Pancreas (tissue), 10 donors: Measurements from ENCODE around the gene LRPAP1. TPM values are rescaled to one million over a fixed set of nuclear protein-coding genes. Genes with fewer than 3 reads are reported as not detected.

ENCODE experiments used
- ATAC-seq, 4 donors: fragments of 200-7000 bp; cut with Tn5 transposase; one replicate each; pipeline versions ENCODE4 v1.8.0 to v1.9.1; 2020; ENCODE audit warnings: mild to moderate bottlenecking in 4 of 4, moderate library complexity in 4 of 4
- DNase-seq, 6 donors: peaks; one replicate each; pipeline ENCODE4 v3.0.0-alpha.2; 2020
- FAIRE-seq: peaks from 2 replicates; lab custom pipeline; 2012; peaks lifted over from hg19 to GRCh38; lab: Jason Lieb, UNC
- H3K27ac ChIP-seq, 4 donors: fragments of 200-600 bp; sonication (generic); 1 replicate in 3 of 4; 2 replicates in 1 of 4; pipeline versions ENCODE4 v1.5.0 to v1.8.0; 2020
- H3K27me3 ChIP-seq, 4 donors: fragments of 200-600 bp; one replicate each; pipeline ENCODE4 v1.8.0; 2021
- H3K36me3 ChIP-seq, 3 donors: fragments of 200-600 bp; sonication (generic) in 1 of 3; one replicate each; pipeline versions ENCODE4 v1.5.0 to v1.8.0; 2020 to 2021
- H3K4me1 ChIP-seq, 3 donors: fragments of 200-600 bp; one replicate each; pipeline ENCODE4 v1.8.0; 2021
- H3K4me3 ChIP-seq, 4 donors: fragments of 200-600 bp; sonication (generic) in 2 of 4; one replicate each; pipeline versions ENCODE4 v1.5.0 to v1.8.0; 2020 to 2021
- H3K9me3 ChIP-seq, 4 donors: fragments of 200-600 bp; one replicate each; pipeline ENCODE4 v1.8.0; 2021
- CTCF ChIP-seq, 4 donors: fragments of 200-600 bp; sonication (generic) in 3 of 4; IDR thresholded peaks; one replicate each; pipeline versions ENCODE4 v1.5.0 to v1.8.0; 2021; ENCODE audit warnings: antibody characterized with exemption in 4 of 4
- WGBS, 2 donors: extraction: QIAGEN DNeasy Blood & Tissue Kit; methylation state at CpG; one replicate each; pipeline ENCODE4 v1.1.7; 2013; 5-methylcytosine and 5-hydroxymethylcytosine counted together
- intact Hi-C, 3 donors: fragments of 100-400 bp; cut with DNase I; formaldehyde crosslinking; loops; one replicate each; pipeline versions ENCODE4 v1.11.1 to v1.14.2; 2022
- polyA plus RNA-seq, 2 donors: library from polyadenylated mRNA; stranded (reverse); fragments of 200-250 nt; gene quantifications; one replicate each; pipeline ENCODE4 v1.2.3, GENCODE V29; 2013
- total RNA-seq, 6 donors: library from RNA; stranded (reverse); fragmentation: NEBNext Ultra II Directional in 4 of 6; extraction: Animal tissue kit (Norgen Biotek cat#: 25700) in 4 of 6; gene quantifications; one replicate each; pipeline versions ENCODE4 v1.2.1 to v1.2.4, GENCODE V29; 2021 to 2023
- donor health status: healthy with polysubstance abuse.
- donor health status: DM: no; HTN: no; CAD: no; lungs with moderate emphysema.
- donor health status: DM: no; HTN: no; CAD: no.
- donor health status: control.
- donor health status: control.
- donor health status: Bipolar disorder and iron deficiency.
- donor health status: DM: yes; HTN: yes; CAD: no.
- donor health status: DM: no; HTN: no; CAD: no.
- donor health status: DM: no; HTN: no; CAD: no.
- donor health status: DM: yes; HTN: yes; CAD: no.

LRPAP1 gene
- total and polyA plus RNA-seq, 8 donors, result 30.4 to 129 (median 110) TPM

GRCh38 chr4:3472411-3473141 is 59.6 kb downstream of the LRPAP1 start:
- Histone ChIP-seq H3K36me3 (peaks cover 0 to 7% (median 0%) of the 10 kb centered on the region in 3 donors), H3K27ac (peak overlapping the region in 3 of 4 donors; percentile 40 to 61 (median 58)), H3K4me3 (peak overlapping the region in 1 of 4 donors; percentile 4), H3K9me3 (no peaks in the 10 kb centered on the region), H3K4me1 (peaks cover 9 to 34% (median 23%) of the 10 kb centered on the region in 3 donors), H3K27me3 (no peaks in the 10 kb centered on the region)
- intact Hi-C loops, result loop anchor here in 1 of 3 donors (10.0 kb wide), 1 partner anchor 128 kb away; no protein-coding TSS in a partner anchor
- no peak for FAIRE-seq
- no peak for TF ChIP-seq CTCF (IDR thresholded peaks at IDR 0.05)
- ATAC-seq, result peak; percentile 87 to 91 (median 88)
- 30 to 39% methylated on average over 27 of the region's 27 CpGs for WGBS, 2 donors
- peak; percentile 84 to 97 (median 93) for DNase-seq

GRCh38 chr4:3471886-3472285 is 60.3 kb downstream of the LRPAP1 start:
- Histone ChIP-seq H3K27me3 (no peaks in the 10 kb centered on the region), H3K9me3 (no peaks in the 10 kb centered on the region), H3K4me1 (peaks cover 9 to 34% (median 23%) of the 10 kb centered on the region in 3 donors), H3K36me3 (peaks cover 0 to 6% (median 0%) of the 10 kb centered on the region in 3 donors), H3K4me3 (no peak overlapping the region), H3K27ac (peak overlapping the region in 2 of 4 donors; percentile 38 to 61)
- intact Hi-C loops, result loop anchor here in 1 of 3 donors (10.0 kb wide), 1 partner anchor 127 kb away; no protein-coding TSS in a partner anchor
- TF ChIP-seq CTCF (IDR thresholded peaks at IDR 0.05), result no peak
- FAIRE-seq (no peak), DNase-seq (peak in 2 of 6 donors; percentile 42 to 72), ATAC-seq (no peak)
- 85 to 89% methylated on average over 15 of the region's 15 CpGs for WGBS, 2 donors

GRCh38 chr4:3471098-3471760 is 61.0 kb downstream of the LRPAP1 start:
- FAIRE-seq, result no peak
- Histone ChIP-seq H3K9me3 (no peaks in the 10 kb centered on the region), H3K36me3 (no peaks in the 10 kb centered on the region), H3K27ac (peak overlapping the region in 1 of 4 donors; percentile 17), H3K4me1 (peaks cover 9 to 34% (median 23%) of the 10 kb centered on the region in 3 donors), H3K4me3 (no peak overlapping the region), H3K27me3 (no peaks in the 10 kb centered on the region)
- ATAC-seq, result no peak
- intact Hi-C loops, result loop anchor here in 1 of 3 donors (10.0 kb wide), 1 partner anchor 126 kb away; no protein-coding TSS in a partner anchor
- WGBS, 2 donors, result 94 to 95% methylated on average over 23 of the region's 23 CpGs
- DNase-seq, result peak in 2 of 6 donors; percentile 34 to 56
- no peak for TF ChIP-seq CTCF (IDR thresholded peaks at IDR 0.05)

GRCh38 chr4:3470244-3471097 is 61.8 kb downstream of the LRPAP1 start:
- no peaks in the 10 kb centered on the region for H3K9me3 ChIP-seq
- 50 to 52% methylated on average over 25 of the region's 25 CpGs for WGBS, 2 donors
- ATAC-seq (peak; percentile 18 to 42 (median 28)), FAIRE-seq (no peak), DNase-seq (peak; percentile 52 to 82 (median 75))
- intact Hi-C loops, result loop anchor here in 1 of 3 donors (10.0 kb wide), 1 partner anchor 126 kb away; no protein-coding TSS in a partner anchor
- H3K4me1 ChIP-seq, result peaks cover 9 to 34% (median 23%) of the 10 kb centered on the region in 3 donors
- no peaks in the 10 kb centered on the region for H3K36me3 ChIP-seq
- H3K27me3 ChIP-seq, result no peaks in the 10 kb centered on the region
- no peak overlapping the region for H3K4me3 ChIP-seq
- H3K27ac ChIP-seq, result peak overlapping the region in 2 of 4 donors; percentile 17 to 40
- no peak for TF ChIP-seq CTCF (IDR thresholded peaks at IDR 0.05)
